HG03064 (cell line): ENCODE results near the gene CRYGN.
A peak's percentile ranks its signal among the peaks of the same experiment; 100 is the strongest.

Experiments
- ATAC-seq: cut with Tn5 transposase; IDR thresholded peaks from one replicate; pipeline ENCODE4 v1.9.1; 2021; ENCODE audit warnings: low read depth; ENCODE audit not compliant: unreplicated experiment

The CRYGN gene

GRCh38 chr7:151408839-151409666, 30.9 kb downstream of the CRYGN start:
- no peak for ATAC-seq

DNA sequence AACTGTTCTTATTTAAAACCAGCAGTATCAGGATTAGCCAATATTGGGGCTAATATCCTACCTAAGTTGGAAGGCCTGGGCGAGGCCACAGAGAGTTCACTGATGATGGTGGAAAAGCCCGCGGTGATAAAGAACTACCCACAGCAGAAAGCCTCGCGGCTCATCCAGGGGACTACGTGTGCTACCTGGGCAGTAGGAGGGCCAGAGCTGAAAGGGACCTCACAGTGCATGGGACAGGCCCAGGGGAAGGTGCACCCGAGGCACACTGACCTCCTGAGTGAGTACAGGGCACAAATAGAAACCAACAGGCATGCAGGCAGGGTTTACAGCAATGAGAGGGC, 31.5 kb downstream of the CRYGN start:
- ATAC-seq: no peak

DNA sequence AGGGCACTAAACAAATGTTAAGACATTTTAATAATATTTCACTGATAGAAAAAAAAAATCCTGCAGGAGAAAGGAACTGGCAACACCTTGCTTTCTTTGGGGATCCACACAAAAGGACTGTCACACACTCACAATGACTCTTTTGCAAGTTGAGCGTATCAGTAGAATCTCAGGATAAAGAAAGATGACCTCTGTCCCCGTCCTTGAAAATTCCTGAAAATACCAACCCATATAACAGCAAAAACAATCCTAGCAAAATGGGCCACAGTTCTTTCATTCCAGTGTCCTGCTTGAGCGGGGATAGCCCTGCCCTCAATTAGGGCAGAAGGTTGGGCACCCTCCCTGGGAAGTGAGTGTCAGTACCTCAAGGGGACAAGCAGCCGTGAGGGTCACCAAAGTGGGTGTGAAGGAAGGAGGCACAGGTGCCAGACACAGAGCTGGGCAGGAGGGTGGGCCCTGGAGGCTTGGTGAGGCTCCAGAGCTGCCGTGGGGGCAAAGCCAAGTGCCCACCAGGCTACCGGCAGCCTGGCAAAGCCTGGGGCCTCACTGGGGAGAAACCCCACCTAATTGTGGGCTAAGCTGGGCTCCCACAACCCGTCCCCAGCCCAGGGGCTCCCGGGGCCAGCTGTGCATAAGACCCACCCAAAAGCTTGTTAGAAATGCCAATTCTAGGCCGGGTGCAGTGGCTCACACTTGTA, 32.9 kb downstream of the CRYGN start:
- ATAC-seq: no peak

DNA sequence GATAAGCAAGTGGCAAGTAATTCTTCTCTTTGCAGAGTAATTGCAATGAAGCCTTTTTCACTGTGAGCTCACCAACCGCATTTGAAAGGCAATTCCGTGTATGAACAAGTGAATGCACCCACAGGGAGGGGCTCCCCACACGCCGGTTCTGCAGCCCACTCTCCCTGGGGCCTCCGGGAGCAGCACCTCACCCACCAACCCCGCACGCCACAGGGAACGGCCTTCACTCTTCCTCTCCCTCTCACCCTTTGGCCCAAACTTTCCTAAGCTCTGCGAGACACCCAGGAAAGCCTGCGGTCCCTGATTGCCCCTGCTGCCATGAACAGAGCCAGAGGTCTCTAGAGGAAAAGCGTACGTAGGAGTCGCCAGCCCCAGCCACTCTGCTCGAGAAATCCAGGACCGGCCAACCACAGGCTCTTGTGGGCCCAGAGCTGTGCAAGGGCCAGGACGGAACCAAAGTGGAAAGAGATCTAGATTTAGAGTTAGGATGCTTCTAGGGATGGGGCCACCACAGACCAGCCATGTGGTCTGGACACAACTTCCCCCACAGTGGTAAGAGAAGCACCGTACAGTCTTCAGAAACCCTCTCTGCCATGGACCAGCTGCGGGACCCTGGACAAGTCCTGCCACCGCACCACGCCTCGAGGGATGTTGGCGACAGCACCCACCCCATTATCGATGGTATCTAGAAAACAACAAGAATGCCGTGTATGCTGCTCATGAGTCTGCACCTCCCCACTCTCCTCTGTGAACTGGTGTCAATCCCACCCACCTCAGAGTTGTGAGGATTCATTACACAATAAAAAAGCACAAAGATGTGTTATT, 33.7 kb downstream of the CRYGN start:
- ATAC-seq: no peak

DNA sequence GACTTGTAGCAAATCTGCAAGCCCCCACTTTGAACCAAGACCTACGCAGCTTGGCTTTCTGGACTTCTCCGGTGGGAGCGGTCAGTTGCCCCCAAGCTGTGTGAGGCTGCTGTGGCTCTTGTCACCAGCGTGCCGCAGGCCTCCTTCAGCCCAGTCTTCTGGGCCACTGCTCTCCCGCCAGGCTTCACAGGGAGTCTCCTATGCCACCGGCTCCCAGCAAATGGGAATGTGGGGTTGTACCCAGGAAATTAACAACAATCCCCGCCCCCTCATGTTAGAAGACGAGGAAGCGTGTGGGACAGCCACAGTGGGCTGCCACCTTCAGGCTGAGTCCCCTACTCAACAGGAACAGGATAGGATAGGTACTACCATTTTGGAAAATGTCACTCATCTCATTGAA, 34.4 kb downstream of the CRYGN start:
- ATAC-seq: no peak

DNA sequence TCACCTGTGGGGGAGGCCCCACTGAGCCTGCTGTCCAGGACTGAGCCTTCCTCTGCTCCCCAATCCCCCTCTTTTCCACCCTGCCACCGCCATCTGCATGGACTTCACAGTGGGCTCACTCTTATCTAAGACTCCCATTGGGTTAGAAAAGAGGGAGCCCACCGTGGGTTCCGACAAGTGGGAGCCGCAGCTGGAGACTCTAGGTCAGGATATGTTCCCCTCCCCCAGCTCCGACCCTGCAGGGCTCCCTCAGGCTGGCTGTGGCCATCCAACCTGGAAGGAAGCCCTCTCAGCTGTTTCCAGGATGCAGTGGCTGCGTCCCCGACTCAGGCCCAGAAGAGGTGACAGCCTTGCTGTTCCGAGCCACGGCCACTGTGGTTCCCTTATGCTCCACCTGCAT, 34.9 kb downstream of the CRYGN start:
- no peak for ATAC-seq

DNA sequence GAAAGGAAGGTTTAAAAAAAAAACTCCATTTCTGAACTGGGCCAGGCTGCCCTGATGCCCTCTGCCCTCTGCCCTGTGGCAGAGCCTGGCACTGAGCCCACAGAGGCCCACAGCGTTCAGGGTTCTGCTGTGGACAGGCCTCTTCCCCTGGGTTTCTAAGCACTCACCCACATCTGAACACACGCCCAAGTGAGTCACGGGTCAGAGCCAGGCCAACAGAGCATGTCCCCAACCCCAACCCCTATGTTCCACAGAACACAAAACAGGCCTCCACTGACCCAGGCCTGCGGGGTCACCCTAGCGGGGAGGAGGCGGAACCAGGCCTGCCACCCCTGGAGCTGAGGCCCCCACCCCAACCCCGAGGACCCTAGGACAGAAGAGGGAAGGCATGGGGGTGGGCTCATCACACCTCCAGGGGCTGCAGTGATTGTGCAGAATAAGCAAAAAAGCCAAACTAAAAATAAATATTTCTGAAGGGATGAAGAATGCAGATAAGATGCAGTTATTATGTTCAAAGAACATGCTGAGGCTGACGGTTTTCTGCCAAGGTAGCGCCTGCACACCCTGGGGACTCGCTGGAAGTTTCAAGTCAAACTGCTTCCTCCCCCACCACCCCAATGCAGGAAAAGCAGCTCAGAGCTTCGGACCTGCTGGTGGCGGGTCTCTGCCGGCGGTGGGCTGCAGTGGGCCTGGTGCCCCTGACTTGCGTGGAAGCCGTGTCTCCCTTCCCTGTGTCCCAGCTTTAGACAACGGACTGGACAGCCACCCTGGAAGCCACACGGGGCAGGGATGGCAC, 35.5 kb downstream of the CRYGN start:
- no peak for ATAC-seq

DNA sequence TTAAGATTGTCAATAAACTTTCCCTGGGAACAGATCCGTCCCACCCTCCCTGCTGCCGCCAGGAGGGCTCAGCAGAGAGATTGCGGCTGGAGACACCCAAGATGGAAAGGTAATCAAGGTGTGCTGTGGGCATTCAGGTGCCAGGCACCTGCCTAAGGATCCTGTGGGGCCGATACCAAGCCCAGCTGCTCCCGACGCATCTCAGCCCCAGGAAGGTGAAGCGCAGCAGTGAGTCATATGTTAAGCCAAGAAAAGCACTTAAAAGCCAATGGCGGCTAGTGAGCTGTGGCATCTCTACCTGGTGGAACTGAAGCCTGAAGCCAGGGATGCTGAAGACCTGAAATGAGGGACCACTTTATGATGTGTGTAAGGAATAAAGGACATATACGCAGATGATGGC, 36.2 kb downstream of the CRYGN start:
- ATAC-seq: no peak

GRCh38 chr7:151402029-151402835, 37.7 kb downstream of the CRYGN start:
- no peak for ATAC-seq

DNA sequence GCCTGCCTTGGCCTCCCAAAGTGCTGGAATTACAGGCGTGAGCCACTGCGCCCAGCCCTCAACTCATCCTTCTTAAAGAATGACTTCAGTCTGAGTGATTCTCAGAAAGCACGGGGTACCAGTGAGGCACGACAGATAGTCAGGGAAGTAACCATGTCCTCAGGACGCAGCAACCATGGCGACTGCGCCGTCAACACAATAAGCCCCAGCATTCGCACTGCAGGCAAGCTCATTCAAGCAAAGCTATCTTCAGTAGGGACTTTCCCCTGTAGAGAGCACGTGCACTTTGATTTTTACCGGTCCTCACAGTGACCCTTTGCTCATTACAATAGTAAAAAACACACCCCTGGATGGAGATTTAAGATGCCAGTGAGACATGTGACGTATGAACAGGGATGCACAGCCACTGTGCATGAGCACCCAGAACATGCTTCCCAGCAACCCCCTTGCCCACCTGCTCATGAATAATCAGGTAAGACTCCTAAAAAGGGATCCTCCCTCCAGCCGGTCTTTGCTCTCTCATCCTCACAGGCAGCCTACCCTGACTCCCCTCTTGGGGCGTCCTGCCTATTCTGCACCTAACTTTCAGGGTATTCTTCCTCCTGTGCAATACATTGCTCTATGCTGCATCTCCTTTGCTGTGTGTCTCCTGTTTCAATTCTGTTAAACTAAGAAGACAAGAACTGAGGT, 39.2 kb downstream of the CRYGN start:
- peak; percentile 74 for ATAC-seq

DNA sequence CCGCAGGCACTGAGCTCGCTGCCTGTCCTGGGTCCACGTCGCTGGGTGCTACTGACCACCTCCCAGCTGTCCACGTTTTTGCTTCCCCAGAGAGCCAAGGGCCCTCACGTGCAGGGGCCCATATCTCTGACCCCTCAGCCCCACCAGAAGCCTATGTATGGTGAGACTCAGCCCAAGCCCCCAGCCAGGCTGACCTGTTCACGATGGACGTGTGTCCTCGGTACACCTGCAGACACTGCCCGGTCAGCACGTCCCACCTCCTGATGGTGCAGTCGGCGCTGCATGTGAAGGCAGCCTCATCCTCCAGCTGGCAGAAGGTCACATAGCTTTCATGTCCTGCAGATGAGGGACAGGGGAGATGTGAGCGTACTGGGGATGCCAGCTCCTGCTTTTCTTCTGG, 40.0 kb downstream of the CRYGN start:
- ATAC-seq: no peak

- ATAC-seq: no peak
Observed at GRCh38 chr7:151399305-151399601, 40.7 kb downstream of the CRYGN start.

DNA sequence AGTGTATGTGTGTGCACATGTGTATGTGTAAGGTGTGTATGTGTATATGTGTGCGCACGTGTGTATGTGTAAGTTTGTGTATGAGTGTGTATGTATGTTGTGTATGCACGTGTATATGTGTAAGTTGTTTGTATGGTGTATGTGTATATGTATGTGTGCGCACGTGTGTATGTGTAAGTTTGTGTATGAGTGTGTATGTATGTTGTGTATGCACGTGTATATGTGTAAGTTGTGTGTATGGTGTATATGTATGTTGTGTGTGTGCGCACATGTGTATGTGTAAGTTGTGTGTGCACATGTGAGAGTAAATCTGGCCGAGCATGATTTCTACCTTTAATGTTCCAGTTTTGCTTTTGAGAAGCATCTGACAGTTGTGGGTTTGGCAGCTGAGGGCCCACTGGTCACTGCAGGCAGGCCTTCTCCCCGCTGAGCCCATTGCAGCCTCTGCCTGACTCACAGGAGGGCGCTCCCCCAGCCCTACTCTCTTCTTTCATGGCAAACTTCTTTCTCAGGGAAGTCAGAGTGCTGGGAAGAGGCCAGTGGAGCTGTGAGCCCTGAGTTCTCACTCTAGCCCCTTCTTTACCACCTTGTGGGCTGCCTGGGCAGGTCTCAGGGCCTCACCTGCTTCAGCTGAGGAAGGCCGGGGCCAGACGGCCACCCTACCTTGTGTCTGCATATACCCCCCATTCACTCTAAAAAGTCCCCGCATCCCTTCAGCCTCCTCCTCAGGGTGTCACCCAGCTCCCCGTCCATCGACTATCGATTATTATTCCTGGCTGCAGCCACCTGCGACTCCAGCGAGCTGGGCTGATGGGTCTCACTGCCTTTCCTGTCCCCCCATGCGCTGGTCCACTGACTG, 41.3 kb downstream of the CRYGN start:
- no peak for ATAC-seq

- no peak for ATAC-seq
Observed at GRCh38 chr7:151397026-151397425, 42.9 kb downstream of the CRYGN start.

- ATAC-seq: no peak
Observed at GRCh38 chr7:151396328-151396970, 43.5 kb downstream of the CRYGN start.

- no peak for ATAC-seq
Observed at GRCh38 chr7:151395036-151395367, 44.9 kb downstream of the CRYGN start.

GRCh38 chr7:151394076-151395035, 45.6 kb downstream of the CRYGN start:
- ATAC-seq: no peak
